Measurements from ENCODE around the gene PMF1.
"Not testable (repeated sequence)": the region's sequence is repeated elsewhere in the genome, so short reads cannot be mapped to it uniquely, and the experiment has no call there.

The PMF1 gene

DNA sequence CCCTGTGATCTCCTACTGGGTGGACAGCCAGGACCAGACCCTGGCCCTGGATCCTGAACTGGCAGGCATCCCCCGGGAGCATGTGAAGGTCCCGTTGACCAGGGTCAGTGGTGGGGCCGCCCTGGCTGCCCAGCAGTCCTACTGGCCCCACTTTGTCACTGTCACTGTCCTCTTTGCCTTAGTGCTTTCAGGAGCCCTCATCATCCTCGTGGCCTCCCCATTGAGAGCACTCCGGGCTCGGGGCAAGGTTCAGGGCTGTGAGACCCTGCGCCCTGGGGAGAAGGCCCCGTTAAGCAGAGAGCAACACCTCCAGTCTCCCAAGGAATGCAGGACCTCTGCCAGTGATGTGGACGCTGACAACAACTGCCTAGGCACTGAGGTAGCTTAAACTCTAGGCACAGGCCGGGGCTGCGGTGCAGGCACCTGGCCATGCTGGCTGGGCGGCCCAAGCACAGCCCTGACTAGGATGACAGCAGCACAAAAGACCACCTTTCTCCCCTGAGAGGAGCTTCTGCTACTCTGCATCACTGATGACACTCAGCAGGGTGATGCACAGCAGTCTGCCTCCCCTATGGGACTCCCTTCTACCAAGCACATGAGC is 36.1 kb upstream of the PMF1 start:
- FAIRE-seq (no peak), DNase-seq (ENCODE audit: insufficient read length, low spot score) (peak; percentile 15)
- no peak for TF ChIP-seq CTCF (IDR thresholded peaks at IDR 0.05; ENCODE audit: insufficient read depth, missing control alignments)

DNA sequence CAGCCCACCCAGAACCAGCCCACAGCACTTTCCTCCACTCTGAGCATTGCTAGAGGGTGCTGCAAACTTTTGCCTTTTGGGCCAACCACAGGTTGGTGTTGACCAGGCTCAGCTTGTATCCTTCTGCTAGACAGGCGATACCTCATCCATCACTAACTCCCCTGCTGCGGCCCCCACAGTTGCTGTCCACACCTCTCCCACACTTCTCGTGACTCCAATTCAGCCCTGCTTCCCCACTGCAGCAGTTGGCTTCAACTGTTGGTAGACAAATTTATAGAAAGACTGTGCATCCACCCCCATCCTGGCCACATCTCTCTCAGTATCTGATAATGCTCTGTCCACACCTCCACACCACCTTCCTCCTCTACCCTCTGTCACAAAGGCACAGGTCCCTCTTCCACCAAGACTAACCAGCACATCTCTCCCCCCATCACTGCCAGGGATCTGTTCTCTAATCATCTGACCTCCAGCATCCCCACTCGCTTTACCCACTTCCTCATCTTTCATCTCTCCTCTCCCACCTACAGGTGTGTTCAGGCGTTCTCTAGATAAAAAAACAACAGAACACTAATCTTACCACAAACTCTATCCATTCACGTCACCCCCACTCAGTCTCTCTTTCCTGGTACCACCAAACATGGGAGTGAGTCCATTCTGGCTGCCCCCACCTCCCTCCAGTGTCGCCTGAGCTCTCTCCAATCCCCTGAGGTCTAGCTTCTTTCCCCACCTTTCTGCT is 34.7 kb upstream of the PMF1 start:
- FAIRE-seq (no peak), DNase-seq (ENCODE audit: insufficient read length, low spot score) (no peak)
- TF ChIP-seq CTCF (IDR thresholded peaks at IDR 0.05; ENCODE audit: insufficient read depth, missing control alignments), result no peak

- no peak for FAIRE-seq
- DNase-seq (ENCODE audit: insufficient read length, low spot score), result no peak
- TF ChIP-seq CTCF (IDR thresholded peaks at IDR 0.05; ENCODE audit: insufficient read depth, missing control alignments), result no peak
Measured at GRCh38 chr1:156180471-156180870, 32.3 kb upstream of the PMF1 start.

DNA sequence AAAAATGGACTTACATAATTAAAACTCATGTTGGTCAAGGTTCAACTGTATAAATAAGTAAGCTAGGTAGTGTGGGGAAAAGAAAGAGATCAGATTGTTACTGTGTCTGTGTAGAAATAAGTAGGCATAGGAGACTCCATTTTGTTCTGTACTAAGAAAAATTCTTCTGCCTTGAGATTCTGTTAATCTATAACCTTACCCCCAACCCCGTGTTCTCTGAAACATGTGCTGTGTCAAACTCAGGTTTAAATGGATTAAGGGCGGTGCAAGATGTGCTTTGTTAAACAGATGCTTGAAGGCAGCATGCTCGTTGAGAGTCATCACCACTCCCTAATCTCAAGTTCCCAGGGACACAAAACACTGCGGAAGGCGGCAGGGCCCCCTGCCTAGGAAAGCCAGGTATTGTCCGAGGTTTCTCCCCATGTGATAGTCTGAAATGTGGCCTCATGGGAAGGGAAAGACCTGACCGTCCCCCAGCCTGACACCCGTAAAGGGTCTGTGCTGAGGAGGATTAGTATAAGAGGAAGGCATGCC is 31.3 kb upstream of the PMF1 start:
- not testable (repeated sequence) for FAIRE-seq; DNase-seq (ENCODE audit: insufficient read length, low spot score)

- not testable (repeated sequence) for FAIRE-seq; DNase-seq (ENCODE audit: insufficient read length, low spot score)
Measured at GRCh38 chr1:156182010-156182779, 30.6 kb upstream of the PMF1 start.

- DNase-seq (ENCODE audit: insufficient read length, low spot score); FAIRE-seq: not testable (repeated sequence)
Measured at GRCh38 chr1:156186347-156187177, 26.2 kb upstream of the PMF1 start.

GRCh38 chr1:156190265-156190664 is 22.5 kb upstream of the PMF1 start:
- not testable (repeated sequence) for FAIRE-seq; DNase-seq (ENCODE audit: insufficient read length, low spot score)

- DNase-seq (ENCODE audit: insufficient read length, low spot score) (peak; percentile 1), FAIRE-seq (peak; percentile 63)
- TF ChIP-seq CTCF (IDR thresholded peaks at IDR 0.05; ENCODE audit: insufficient read depth, missing control alignments), result no peak
Measured at GRCh38 chr1:156191292-156191964, 21.4 kb upstream of the PMF1 start.
